H1 (cell line): ENCODE data around the gene GPC1.

ENCODE experiments used
- ATF3 ChIP-seq: IDR thresholded peaks from 2 replicates; pipeline ENCODE4 v1.6.1; 2011; ENCODE audit warnings: low read depth, mild to moderate bottlenecking, low read length; ENCODE audit not compliant: insufficient read depth
- CTCF ChIP-seq, 3 experiments: IDR thresholded peaks; 1 replicate in 2 of 3; 2 replicates in 1 of 3; pipeline versions ENCODE4 v1.5.1 to v1.6.1; 2011; ENCODE audit warnings: low read length in 3 of 3, mild to moderate bottlenecking in 3 of 3, inconsistent platforms in 2 of 3, low read depth in 1 of 3, moderate library complexity in 1 of 3; ENCODE audit not compliant: insufficient read depth in 1 of 3; ENCODE audit errors: control extremely low read depth in 1 of 3
- RAD21 ChIP-seq, 2 experiments: IDR thresholded peaks in 1 of 2; conservative IDR thresholded peaks in 1 of 2; 2 replicates each; pipeline ENCODE4 v1.6.1; 2011; ENCODE audit warnings: low read depth in 2 of 2, low read length in 2 of 2, improper control_type of control experiment in 1 of 2, inconsistent platforms in 1 of 2, mild to moderate bottlenecking in 1 of 2, moderate library complexity in 1 of 2
- RFX5 ChIP-seq: IDR thresholded peaks from 2 replicates; pipeline ENCODE4 v1.6.1; 2011; ENCODE audit warnings: low read depth, low read length, improper control_type of control experiment, borderline replicate concordance
- SP2 ChIP-seq: IDR thresholded peaks from 2 replicates; pipeline ENCODE4 v1.6.1; 2012; ENCODE audit warnings: mild to moderate bottlenecking, low read length, inconsistent platforms
- TBP ChIP-seq: IDR thresholded peaks from 2 replicates; pipeline ENCODE4 v1.6.1; 2011; ENCODE audit warnings: low read depth, low read length, improper control_type of control experiment

GRCh38 chr2:240479111-240479501 lies 43.6 kb downstream of the GPC1 start:
- no peak for TF ChIP-seq TBP
- TF ChIP-seq RAD21 (IDR thresholded peaks at IDR 0.05 in 1 of 2, conservative IDR thresholded peaks at IDR 0.05 in 1 of 2; ENCODE audit: low read depth in 2 of 2, low read length in 2 of 2): no peak
- no peak for TF ChIP-seq RFX5
- no peak for TF ChIP-seq SP2
- TF ChIP-seq ATF3: no peak
- no peak for TF ChIP-seq CTCF (IDR thresholded peaks at IDR 0.05; ENCODE audit: control extremely low read depth in 1 of 3, insufficient read depth in 1 of 3, low read depth in 1 of 3, low read length in 3 of 3)
